ENCODE results near the gene INVS.

DNA sequence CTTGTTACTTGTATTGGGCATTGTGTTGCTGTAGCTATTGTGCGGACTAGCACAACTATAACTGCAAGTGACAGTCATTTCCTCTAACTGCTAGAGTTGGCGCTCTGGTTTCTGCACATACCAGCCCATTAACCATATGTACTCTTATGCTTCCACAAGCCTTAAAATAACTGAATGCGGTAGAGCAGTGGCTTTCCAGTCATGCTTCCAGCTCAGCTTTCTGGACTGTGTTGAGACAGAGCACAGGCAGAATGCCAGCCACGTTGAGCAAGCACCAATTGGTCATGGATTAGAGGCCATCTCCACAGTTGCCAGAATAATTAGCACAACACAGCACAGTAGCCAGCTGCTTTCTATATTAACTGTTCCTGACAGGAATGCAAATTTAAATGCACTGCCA lies 12.2 kb downstream of the INVS start:
- no peak for TF ChIP-seq RAD21 (IDR thresholded peaks at IDR 0.05; ENCODE audit: low read depth)
- TF ChIP-seq, protein P1, sequence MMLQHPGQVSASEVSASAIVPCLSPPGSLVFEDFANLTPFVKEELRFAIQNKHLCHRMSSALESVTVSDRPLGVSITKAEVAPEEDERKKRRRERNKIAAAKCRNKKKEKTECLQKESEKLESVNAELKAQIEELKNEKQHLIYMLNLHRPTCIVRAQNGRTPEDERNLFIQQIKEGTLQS (IDR thresholded peaks at IDR 0.05), result no peak
- TF ChIP-seq, protein P2, sequence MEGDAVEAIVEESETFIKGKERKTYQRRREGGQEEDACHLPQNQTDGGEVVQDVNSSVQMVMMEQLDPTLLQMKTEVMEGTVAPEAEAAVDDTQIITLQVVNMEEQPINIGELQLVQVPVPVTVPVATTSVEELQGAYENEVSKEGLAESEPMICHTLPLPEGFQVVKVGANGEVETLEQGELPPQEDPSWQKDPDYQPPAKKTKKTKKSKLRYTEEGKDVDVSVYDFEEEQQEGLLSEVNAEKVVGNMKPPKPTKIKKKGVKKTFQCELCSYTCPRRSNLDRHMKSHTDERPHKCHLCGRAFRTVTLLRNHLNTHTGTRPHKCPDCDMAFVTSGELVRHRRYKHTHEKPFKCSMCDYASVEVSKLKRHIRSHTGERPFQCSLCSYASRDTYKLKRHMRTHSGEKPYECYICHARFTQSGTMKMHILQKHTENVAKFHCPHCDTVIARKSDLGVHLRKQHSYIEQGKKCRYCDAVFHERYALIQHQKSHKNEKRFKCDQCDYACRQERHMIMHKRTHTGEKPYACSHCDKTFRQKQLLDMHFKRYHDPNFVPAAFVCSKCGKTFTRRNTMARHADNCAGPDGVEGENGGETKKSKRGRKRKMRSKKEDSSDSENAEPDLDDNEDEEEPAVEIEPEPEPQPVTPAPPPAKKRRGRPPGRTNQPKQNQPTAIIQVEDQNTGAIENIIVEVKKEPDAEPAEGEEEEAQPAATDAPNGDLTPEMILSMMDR (IDR thresholded peaks at IDR 0.05 in 2 of 3, conservative IDR thresholded peaks at IDR 0.05 in 1 of 3; ENCODE audit: borderline replicate concordance in 1 of 3, insufficient read depth in 1 of 3, low read depth in 2 of 3, low read length in 2 of 3), result no peak

Data from HCT116 (cell line).